HG03469 (cell line): ENCODE results near the gene MEOX2.

ENCODE experiments used
- ATAC-seq: cut with Tn5 transposase; IDR thresholded peaks from one replicate; pipeline ENCODE4 v1.9.1; 2021; ENCODE audit warnings: mild to moderate bottlenecking, moderate library complexity, moderate number of reproducible peaks; ENCODE audit not compliant: unreplicated experiment

The MEOX2 gene

DNA sequence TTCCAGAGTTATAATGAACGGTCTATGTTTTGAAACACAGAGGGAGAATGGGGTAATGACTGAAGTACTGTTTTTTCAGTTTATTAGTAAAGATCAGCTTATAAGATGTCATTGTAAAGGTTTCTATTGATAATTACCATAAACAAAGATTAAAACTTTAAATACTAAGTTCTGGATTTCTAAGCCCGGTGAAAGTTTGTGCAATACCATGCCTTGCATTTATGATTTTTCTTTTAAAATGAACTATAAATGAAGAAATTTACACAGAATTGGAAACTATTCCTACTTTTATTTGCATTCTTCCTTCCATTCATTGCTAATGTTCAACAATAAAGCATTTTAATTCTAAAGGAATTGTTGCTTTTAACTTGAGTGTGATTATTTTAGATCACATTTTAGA lies 4.9 kb downstream of the MEOX2 start:
- no peak for ATAC-seq

GRCh38 chr7:15681186-15681585 lies 5.3 kb downstream of the MEOX2 start:
- no peak for ATAC-seq

- no peak for ATAC-seq
Measured at GRCh38 chr7:15680446-15680845, 6.0 kb downstream of the MEOX2 start.

DNA sequence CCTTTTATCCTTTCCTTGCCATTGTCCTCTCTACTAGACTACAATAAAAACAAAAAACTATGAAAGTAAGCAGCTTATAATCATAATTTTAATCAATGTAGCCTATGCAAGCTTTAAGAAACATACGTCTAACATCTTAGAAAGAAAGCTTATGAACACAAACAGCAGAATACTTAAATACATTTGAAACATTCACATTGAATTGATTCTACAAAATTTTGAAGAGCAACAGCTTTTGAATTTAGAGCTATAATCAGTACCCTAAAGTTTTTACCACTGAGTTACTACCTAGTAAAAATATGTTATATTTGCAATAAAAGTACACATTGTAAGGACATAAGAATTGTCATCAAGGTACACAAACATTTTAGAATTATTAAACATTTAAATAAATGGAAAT lies 7.2 kb downstream of the MEOX2 start:
- no peak for ATAC-seq

DNA sequence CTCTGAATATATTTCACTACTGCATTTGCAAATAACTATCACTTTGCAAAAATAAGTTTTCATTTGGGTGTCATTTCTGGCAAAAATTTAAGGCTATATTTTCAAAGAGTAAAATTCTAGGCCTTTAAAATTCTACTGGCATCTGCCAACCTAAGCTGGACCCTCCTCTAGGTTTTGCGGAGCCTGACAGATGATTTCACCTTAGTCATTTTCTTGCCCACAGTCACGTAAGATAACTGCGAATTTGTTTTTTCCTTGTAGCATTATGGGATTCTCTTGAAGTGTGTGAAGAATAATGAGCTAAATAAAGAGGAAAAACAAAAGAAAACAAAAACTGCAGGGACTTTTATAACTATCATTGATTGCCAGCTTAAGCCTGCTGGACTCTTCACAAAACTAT lies 7.8 kb downstream of the MEOX2 start:
- no peak for ATAC-seq

DNA sequence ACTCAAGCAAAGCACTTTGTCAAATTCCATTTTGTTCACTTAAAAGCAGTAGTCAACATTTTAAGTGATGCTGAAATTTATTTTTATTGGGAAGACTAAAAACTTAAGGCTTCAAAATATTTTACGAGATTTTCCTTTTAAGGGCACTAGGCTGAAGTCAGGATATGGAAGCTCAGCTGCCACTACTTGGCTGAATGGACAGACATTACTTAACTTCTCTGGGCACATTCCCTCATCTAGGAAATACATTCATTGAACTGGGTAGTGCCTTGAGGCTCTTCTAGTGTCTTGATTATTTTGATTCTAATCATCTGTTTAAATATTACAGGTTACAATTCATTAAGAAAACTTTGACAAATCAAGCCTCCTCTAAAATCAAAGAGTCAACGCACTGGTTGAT lies 11.1 kb downstream of the MEOX2 start:
- ATAC-seq, result no peak

DNA sequence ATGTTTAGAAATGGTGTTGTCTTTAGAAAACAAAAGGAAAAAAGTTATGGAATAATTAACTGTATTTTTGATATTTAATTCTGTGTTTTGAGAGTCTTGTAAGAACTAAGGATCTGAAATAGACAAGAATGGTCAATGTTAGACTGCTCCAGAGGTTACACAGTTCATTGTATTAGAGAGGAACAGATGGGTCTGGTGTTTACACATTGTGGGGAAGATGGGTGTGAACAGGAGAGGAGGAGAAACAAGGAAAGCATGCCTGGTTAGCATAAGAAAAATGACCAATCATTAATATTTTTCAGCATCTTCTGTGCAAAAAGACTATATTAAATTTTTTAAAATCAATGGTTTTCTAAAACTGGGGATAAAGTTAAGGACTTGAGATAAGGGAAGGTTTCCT lies 11.9 kb downstream of the MEOX2 start:
- ATAC-seq, result no peak

GRCh38 chr7:15669443-15670090 lies 16.9 kb downstream of the MEOX2 start:
- ATAC-seq, result no peak

DNA sequence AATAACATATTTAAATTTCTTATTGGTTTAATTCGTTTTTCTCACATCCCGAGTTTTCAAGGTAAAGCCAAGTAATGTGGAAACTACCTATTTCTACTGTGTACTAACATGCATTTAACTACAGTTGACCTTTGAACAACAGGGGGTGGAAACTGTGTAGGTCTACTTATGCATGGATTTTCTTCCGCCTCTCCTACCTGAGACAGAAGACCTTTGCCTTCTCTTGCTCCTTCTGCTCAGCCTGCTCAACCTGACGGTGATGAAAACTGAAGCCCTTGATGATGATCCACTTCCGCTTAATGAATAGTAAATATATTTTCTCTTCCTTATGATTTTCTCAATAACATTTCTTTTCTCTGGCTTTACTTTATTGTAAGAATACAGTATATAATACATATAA lies 18.5 kb downstream of the MEOX2 start:
- no peak for ATAC-seq

GRCh38 chr7:15662451-15662850 lies 24.0 kb downstream of the MEOX2 start:
- no peak for ATAC-seq

DNA sequence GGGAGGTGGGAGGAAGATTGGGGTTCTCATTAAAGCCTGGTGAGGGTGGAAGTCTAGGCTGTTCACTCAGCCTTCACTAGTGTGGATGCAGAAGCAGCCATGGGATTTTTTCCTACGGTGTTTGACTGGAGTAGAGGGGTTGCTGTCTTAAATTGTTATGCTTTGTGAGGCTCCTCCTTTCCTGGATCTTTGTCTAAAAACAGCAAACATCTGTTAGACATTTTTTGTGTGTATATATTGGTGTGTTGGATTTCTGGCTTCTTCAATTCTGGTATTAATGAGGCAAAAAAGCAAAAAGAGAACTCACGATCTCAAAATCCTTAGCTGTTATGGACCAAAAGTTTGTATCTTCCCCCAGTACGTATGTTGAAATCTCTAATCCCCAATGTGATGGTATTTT lies 28.2 kb downstream of the MEOX2 start:
- no peak for ATAC-seq

- no peak for ATAC-seq
Measured at GRCh38 chr7:15652776-15653290, 33.6 kb downstream of the MEOX2 start.

- ATAC-seq, result no peak
Measured at GRCh38 chr7:15651693-15652092, 34.8 kb downstream of the MEOX2 start.

DNA sequence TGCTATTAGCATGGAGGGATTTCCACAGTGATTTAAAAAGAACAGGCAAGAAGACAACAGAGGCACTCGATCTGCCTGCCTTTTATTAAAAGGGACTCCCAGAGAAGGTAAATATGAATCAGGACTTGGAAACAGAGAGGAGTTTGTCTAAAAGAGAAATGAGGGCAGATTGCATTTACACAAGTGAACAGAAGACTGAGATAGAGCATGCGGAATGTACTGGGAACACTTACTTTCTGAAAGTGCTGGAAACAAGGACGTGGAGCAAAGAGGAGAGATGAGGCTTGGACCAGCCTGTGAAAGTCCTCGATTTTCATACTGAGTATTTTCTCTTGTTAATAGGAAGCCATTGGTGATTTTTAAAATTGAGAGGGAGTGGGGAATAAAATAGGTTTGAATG lies 35.7 kb downstream of the MEOX2 start:
- no peak for ATAC-seq

GRCh38 chr7:15648461-15648961 lies 38.0 kb downstream of the MEOX2 start:
- no peak for ATAC-seq

- ATAC-seq, result no peak
Measured at GRCh38 chr7:15647309-15647708, 39.2 kb downstream of the MEOX2 start.

GRCh38 chr7:15643000-15643705 lies 43.3 kb downstream of the MEOX2 start:
- ATAC-seq, result no peak

DNA sequence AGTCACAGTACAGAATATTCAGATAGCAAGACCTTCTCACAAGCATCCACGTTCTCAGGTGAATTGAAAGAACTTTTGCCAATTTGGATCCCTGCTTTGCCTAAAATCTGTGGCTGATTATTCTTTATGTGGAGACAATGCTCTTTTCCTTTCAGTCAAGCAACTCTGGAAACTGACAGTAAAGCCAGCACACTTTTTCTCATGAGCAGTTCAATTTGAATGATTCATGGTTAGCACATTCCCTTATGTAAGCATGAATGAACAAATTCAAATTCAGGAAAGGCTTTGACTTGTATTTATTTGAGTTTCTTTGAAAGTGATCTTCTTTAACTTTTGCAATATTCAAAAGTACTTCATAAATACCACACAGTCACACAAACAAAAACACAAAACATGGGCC lies 57.6 kb downstream of the MEOX2 start:
- ATAC-seq, result no peak

DNA sequence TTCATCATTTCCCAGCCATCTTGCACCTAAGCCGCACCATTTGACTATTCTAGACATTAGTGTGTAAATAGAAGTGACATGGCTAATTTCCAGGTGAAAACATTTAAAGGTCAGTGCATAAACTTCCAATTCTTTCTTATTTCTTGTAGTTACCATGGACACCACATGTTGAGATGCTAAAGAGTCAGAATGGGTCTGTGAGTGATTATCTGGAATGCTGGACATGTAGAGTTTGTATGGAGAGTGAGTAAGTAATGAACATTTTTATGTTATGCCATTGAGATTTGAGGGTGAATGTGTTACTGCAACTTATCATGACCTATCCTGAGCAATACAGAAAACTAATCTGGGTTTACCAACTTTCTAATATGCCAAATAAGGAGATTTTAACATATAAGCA lies 60.4 kb downstream of the MEOX2 start:
- ATAC-seq, result no peak

- no peak for ATAC-seq
Measured at GRCh38 chr7:15625466-15625865, 61.0 kb downstream of the MEOX2 start.

GRCh38 chr7:15621468-15621867 lies 65.0 kb downstream of the MEOX2 start:
- no peak for ATAC-seq

DNA sequence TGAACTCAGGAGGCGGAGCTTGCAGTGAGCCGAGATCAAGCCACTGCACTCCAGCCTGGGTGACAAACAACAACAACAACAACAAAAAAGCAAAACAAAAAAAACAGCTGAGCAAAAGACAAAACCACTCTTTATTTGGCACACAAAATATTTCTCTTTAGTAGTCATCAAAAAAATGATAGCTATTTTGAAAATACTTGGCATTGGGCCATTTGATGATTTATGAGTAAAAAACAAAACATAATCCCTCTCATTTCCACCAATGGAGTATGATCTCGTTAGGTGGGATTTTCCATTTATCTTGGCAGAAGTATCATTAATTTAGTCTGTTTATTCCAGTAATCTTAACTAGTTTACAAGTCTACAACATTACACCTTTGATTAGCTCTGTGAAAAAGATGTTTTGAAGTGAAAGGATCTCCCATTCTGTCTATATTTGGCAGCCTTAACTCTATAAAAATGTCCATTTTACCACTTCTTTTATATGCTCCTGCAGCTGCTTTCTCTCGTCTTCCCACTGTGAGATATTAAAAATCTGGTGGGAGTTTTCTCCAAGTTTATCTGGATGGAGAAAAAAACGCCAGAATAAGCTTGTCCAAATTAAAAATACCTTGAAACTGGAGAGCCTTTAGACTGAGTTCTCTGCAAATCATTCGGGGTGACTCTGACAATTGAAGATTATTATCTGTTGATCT lies 65.8 kb downstream of the MEOX2 start:
- no peak for ATAC-seq
